Hypothalamus (tissue), 51 donors: ENCODE data around the gene MBD3L4.
"Not testable (repeated sequence)": the region's sequence is repeated elsewhere in the genome, so short reads cannot be mapped to it uniquely, and the experiment has no call there.

ENCODE experiments used
- DNase-seq, 51 donors: peaks; one replicate each; lab custom pipeline; 2025; lab: John Stamatoyannopoulos, UW

MBD3L4 gene

DNA sequence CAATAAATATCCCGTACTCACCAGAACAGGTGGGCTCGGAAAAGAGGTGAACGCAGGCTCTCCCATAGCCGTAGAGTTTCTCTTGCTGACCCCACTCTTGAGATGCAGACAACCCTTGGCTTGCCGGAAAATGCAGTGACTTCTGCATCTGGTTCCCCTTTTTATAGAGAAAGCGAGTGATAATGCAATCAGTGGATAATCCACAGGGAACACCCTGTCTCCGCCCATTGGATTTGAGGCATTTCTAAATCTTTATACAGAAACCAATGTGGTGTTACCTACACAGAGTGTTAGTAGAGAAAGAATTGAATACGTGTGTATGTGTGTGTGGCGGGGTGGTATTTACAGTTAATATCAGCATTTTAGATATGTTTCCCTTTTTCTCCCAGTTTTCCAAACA is at the start of gene MBD3L4:
MBD3L4 (minus strand) TSS at position 101 of the 400 bp plus-strand sequence; CDS start at position 66, 35 bp downstream.
- DNase-seq = not testable (repeated sequence)

GRCh38 chr19:7088999-7089398 is 49.0 kb upstream of the MBD3L4 start:
- no peak for DNase-seq

GRCh38 chr19:7083076-7083956 is 43.3 kb upstream of the MBD3L4 start:
- DNase-seq = no peak

DNA sequence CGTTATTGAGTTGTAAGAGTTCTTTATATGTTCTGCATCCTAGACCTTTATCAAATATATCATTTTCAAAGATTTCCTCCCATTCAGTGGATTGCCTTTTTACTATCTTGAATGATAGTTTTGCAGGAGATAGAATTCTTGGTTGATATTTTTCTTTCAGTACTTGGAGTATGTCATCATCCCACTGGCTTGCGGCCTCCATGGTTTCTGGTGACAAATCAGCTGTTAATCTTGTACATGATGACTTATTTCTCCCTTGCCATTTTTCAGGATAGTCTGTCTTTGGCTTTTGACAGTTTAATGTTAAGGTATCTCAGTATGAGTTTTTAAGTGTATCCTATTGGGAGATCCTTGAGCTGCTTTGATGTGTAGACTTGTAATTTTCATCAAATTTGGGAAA is 38.0 kb upstream of the MBD3L4 start:
- no peak for DNase-seq

GRCh38 chr19:7076151-7076550 is 36.2 kb upstream of the MBD3L4 start:
- no peak for DNase-seq

GRCh38 chr19:7074705-7075282 is 34.8 kb upstream of the MBD3L4 start:
- DNase-seq = no peak

DNA sequence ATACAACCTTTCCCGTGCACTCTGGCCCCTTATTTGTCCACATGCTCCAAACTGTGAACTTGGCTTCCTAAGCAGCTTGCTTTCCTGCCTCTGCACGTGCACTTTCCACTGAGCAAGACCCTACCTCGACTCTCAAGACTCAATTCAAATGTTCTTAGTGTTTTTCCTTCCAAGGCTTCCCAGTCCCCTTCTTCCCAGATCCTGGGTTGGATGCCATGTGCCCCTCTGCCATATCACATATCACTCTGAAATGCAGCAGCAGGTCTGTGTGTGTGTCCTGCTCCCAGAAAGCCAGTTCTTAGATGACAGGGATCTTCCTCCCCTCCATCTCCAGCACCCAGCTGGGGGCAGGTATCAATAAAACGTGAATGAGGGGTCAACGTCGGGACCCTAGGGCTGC is 32.6 kb upstream of the MBD3L4 start:
- DNase-seq = no peak

DNA sequence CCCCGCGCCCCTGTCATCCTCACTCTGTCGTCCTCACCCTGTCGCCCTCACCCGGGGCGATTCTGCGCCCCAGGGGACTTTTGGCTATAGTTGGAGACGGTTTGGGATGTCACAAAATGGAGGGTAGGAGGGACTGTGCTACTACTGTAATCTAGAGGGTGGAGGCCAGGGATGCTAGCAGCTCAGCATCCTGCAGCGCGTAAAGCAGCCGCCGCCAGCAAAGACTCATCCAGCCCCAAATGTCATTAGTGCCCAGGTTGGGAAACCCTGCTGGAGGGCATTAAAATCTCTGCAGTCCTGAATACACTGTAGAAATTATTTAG is 29.9 kb upstream of the MBD3L4 start:
- DNase-seq = no peak

DNA sequence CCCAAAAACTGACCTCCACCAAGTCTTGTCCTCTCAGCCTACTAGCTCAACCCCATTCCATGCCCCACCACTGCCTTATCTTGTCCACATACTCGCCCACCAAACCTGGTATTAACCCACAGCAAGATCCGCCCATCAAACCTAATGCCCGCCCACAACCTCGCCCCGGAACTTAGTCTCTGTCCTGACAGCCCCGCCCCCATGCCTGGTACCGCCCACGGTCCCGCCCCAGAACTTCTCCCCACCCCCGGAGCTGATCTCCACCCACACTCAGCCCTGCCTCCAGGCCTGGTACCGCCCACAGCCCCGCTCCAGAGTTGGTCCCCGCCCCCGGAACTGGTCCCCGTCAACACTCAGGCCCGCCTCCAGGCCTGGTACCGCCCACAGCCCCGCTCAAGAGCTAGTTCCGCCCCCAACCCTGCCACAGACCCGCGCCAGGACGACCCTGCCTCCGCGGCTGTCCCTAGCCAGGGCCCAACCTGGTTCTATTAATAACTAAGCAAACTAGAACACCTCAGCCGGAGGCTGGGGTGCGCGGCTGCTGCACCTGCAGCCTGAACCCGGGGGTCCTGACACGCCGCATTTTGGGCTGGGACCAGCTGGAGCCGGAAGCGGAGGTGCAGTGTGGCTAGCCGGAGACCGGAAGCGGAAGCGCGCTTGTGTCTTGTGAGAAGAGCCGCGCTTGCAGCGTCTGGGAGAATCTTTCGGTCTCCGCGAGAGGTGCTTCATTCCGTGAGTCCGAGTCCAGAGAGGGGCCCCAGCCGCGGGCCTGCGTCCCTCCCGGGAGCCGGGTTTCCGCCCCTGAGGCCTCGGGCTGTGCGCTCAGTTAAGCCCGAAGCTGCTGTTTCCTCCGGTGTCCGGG is 29.3 kb upstream of the MBD3L4 start, which contains the start of gene ZNF557:
ZNF557 (plus strand) TSS at position 662 of the 862 bp plus-strand sequence. CDS start 5,372 bp downstream, outside the sequence.
- peak; percentile 65 to 100 (median 96) for DNase-seq

DNA sequence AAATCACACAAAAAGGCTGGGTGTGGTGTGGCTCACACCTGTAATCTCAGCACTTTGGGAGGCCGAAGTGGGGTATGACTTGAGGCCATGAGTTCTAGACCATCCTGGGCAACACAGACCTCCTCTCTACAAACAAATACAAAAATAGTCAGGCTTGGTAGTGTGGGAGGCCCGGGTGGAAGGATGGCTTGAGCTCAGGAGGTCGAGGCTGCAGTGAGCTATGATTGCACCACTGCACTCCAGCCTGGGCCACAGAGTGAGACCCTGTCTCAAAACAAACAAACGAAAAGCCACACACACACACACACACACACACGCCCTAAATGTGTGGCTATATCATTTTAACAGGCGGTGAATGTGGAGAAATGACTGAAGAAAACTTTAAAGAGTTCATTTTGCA is 28.6 kb upstream of the MBD3L4 start:
- no peak for DNase-seq

GRCh38 chr19:7067716-7068115 is 27.7 kb upstream of the MBD3L4 start:
- DNase-seq = no peak

DNA sequence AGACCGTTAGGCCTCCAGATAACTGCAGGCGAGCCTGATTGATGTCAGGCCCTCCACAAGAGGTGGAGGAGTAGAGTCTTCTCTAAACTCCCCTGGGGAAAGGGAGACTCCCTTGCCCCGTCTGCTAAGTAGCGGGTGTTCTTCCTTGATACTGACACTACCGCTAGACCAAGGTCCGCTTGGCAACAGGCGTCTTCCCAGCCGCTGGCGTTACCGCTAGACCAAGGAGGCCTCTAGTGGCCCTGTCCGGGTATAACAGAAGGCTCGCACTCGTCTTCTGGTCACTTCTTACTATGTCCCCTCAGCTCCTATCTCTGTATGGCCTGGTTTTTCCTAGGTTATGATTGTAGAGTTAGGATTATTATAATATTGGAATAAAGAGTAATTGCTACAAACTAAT is 27.1 kb upstream of the MBD3L4 start:
- peak in 2 of 51 donors; percentile 0 to 2 for DNase-seq

- DNase-seq = no peak
Observed at GRCh38 chr19:7063764-7064418, 23.9 kb upstream of the MBD3L4 start.

DNA sequence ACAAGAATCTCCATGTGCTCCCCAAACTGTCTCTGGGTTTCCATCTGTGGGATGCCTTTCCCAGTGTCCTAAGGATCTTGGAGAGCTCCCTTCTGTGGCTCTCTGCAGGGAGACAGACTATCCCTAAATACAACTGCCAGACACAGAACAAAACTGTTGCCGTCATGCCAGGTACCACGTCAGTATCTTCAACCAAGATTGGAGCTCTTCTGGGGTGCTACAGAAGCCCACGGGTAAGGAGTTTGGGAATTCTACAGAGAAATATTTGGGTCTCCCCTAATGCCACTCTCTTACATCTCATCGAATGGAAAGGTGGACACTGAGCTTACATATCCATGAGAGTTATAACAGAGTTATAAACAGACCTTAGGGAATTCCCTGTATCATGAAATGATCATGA is 23.4 kb upstream of the MBD3L4 start:
- DNase-seq = no peak

DNA sequence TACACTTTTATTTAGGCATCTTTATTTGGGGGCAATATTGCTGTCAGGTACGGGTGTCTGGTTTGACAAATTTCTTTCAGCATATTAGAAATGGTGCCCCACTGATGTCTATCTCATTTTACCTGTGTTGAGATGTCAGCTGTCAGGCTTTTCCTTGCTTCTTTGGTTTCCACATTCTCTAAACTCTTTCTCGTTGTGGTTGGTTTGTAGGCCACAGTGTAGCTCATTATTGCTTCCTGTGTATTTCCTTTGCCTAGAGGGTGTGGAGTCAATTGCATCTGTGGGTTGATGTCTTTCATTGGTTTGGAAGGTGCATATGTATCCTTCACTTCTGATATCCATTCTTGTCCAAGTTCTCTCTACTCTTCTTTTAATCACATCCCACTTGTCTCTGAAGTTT is 20.0 kb upstream of the MBD3L4 start:
- DNase-seq = not testable (repeated sequence)

GRCh38 chr19:7058576-7058975 is 18.6 kb upstream of the MBD3L4 start, which contains the start of gene MBD3L3:
Gene MBD3L3 (minus strand): TSS chr19:7058676. CDS start chr19:7058605, 71 bp downstream.
- not testable (repeated sequence) for DNase-seq

GRCh38 chr19:7056371-7056770 is 16.4 kb upstream of the MBD3L4 start:
- DNase-seq = not testable (repeated sequence)

- DNase-seq = not testable (repeated sequence)
Observed at GRCh38 chr19:7055679-7056078, 15.7 kb upstream of the MBD3L4 start.

DNA sequence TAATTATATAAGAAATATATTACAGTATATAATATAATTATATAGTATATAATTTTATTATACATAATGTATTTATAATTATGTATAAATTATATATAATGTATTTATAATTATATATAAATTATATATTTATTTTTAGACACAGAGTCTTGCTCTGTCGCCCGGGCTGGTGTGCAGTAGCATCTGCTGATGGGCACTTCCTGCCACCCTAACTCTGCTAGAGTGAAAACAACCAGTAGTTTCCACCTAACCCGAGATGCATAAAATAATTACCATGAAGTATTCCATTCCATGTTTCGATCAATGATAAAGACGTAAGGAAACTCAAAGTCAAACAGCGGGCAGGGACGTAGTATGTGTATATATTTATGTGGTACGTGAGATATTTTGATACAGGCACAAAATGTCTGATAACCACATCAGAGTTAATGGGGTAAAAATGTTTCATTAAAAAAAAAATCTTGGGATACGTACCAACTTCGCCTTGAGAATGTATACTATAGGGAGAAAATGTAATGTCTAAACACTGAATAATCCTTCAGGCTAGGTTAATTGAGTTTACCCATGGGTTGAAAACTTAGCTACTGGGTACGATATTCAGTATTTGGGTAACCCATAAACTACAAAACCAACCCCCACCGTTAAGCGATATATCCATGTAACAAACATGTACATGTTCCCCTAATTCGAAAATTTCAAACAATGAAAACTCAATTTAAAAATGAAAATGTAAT is 14.8 kb upstream of the MBD3L4 start:
- not testable (repeated sequence) for DNase-seq

DNA sequence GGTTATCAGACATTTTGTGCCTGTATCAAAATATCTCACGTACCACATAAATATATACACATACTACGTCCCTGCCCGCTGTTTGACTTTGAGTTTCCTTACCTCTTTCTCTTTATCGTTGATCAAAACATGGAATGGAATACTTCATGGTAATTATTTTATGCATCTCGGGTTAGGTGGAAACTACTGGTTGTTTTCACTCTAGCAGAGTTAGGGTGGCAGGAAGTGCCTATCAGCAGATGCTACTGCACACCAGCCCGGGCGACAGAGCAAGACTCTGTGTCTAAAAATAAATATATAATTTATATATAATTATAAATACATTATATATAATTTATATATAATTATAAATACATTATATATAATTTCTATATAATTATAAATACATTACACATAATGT is 12.9 kb upstream of the MBD3L4 start:
- DNase-seq = not testable (repeated sequence)
